ENCODE data around the gene CCNYL1.

The CCNYL1 gene

DNA sequence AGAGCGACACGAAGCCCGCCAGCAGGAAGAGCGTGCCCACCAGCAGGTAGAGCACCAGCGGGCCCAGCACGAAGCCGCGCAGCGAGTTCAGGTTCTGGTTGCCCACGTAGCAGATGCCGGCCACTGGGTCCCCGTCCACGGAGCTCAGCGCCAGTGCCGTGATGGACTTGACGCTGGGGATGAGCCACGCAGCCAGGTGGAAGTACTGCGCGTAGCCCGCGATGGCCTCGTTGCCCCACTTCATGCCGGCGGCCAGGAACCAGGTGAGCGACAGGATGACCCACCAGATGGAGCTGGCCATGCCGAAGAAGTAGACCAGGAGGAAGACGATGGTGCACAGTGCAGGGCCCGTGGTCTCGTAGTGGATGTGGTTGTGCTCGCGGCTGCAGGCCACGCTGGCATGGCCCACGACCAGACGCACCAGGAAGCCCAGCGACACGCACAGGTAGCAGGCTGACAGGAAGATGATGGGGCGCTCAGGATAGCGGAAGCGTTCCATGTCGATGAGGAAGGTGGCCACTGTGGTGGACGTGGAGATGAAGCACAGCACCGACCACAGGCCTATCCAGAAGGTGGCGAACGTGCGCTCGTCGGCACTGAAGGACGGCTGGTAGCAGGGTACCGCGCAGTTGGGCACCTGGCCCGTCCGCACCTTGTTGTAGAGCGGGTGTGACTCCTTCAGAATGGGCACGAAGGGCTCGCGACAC lies 56.2 kb downstream of the CCNYL1 start:
- no peak for DNase-seq

DNA sequence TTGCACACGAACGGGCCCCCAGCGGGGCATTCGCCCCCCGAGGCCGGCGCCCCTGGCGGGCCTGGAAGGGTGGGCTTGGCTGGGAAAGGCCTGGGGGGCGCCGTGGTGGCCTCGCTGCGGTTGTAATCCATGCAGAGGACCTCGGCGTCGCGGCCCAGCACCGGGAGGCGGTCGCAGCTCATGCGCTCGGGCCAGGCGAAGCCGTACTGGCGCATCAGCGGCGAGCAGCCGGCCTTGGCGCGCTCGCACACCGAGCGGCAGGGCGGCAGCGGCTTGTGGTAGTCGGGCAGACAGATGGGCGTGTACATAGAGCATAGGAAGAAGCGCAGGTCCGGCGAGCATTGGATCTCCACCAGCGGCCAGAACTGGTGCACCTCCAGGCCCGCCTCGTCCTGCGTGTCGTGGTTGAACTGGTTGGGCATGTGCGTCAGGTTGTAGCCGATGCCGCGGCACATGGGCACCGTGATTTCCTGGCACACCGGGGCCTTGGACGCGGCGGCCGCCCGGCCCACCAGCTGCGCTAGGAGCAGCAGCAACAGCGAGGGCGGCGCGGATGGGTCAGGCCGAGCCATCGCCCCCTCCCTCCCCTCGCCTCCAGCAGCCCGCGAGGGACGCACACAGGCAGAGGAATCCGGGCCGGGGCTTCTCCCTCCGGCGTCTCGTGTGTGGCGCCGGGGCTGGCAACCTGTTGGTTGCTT lies 56.9 kb downstream of the CCNYL1 start:
- no peak for DNase-seq

DNA sequence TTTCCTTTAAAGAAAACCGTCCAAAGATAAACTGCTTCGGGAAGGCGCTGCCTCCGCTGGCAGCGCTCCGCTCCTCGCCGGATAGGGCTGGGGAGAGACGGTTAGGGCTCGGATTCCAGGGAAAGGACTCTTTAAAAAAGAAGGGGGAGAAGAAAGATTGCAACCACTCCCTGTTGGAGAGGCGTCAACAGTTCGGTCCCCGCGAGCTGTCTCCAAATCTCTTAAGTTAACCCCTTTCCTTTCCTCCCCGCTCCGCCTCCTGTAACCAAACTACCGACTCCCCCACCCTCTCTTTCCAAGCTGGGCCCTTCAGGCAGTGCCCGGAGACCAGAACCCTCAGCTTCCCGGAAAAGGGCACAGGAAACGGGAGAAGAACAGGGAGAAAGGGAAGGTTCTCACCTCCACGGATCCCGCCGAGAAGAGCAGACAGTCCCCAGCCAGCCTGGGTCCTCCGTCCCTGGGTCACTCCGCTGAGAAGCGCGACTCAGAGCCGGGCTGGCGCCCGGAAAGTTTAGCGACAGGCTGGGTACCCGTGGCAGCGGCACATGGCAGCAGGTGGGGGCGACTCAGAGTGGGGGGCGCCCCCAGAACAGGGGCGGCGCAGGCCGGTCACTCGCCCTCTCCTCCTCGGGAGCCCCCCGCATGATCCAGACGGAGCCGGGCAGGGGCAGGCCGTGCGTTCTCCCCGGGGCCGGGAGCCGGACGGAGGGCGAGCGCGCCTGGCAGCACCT lies 57.6 kb downstream of the CCNYL1 start:
- no peak for DNase-seq

DNA sequence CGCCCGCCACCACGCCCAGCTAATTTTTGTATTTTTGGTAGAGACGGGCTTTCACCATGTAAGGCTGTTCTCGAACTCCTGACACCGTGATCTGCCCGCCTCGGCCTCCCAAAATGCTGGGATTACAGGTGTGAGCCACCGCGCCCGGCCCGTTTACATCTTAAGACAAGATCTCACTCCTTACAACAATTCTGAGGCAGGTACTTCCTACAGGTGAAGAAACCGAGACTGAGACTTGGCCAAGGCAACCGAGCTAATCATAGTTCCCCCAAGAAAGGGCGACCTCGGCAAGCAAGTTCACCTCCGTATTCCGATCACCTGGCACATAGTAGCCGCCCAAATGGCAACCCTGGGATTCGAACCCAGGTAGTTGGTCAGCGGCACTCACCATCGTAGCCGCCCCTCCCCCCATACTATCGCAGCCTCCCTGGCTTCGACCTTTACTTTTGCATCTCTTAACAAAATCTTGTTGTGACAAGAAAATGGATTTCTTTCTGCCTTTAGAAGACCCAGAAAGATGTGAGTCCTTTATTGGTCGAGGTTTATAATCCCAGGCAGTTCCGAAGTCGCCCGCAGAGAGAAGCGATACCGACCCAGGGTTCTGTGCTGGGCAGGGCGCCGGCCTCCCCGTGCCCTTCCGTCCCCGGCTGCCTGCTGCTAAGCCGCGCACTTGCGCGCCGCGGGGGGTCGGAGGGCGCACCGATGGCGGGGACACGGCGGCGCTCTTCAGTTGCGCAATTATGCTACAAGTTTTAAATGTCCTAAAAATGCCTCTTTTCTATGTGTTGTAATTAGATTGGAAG lies 59.4 kb downstream of the CCNYL1 start:
- DNase-seq: no peak

DNA sequence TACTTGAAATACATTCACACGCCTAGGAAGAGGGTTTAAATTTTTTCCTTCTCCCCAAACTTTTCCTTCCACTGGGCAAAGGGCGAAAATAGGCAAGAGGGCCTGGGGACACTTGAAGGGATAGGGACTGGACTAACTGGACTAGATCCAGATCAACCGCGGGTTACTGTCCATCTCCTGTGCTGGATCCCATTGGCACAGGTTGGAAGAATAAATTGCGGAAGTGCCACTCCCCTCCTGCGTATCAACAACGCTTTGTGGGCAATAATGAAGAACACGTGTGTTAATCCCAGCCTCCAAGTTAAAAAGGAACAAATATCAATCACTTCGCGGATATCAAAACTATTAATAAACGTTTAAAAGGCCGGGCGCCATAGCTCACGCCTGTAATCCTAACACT lies 60.0 kb downstream of the CCNYL1 start:
- DNase-seq: no peak

DNA sequence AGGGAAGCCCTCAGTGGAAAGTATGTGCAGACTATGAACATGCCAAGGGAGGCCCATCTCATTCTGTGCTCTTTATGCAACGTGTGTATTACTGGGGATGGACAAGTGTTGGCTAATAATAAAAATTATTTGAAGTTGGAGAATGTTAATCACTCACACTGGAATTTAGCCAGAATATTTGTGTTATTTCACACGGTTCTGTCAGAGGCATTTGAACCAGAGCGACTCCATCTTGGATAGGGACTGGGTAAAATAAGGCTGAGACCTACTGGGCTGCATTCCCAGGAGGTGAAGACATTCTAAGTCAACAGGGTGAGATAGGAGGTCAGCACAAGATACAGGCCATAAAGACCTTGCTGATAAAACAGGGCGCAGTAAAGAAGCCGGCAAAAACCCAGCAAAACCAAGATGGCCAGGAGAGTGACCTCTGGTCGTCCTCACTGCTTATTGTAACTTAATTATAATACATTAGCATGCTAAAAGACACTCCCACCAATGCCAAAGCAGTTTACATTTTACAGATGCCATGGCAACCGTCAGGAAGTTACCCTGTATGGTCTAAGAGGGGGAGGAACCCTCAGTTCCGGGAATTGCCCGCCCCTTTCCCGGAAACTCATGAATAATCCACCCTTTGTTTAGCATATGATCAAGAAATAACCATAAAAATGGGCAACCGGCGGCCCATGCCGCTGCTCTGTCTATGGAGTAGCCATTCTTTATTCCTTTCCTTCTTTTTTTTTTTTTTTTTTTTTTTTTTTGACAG lies 60.8 kb downstream of the CCNYL1 start:
- no peak for DNase-seq

DNA sequence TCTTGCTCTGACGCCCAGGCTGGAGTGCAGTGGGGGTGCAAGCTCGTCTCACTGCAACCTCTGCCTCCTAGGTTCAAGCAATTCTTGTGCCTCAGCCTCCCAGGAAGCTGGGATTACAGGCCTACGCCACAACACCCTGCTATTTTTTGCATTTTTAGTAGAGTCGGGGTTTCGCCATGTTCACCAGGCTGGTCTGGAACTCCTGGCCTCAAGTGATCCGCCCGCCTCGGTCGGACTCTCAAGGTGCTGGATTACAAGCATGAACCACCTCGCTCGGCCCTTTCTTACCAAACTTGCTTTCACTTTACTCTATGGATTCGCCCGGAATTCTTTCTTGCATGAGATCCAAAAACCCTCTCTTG lies 61.4 kb downstream of the CCNYL1 start:
- DNase-seq: no peak

DNA sequence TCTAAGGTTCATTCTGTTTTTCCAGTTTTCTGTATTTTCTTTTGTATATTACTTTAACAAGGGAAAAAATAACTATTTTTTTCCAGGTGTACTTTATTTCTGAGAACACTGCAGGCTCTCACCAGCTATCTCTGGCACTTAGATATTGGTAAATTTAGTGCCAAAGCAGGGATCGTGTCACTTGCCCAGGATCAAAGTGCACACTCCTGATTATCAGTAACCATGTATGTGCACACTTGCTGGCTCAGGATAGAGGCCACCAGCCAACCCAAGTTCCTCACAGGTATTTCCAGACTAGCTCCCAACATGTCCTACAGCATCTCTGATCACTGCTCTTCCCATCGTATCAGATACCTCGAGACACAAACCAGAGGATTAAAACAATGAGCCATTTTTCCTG lies 64.0 kb downstream of the CCNYL1 start:
- no peak for DNase-seq

DNA sequence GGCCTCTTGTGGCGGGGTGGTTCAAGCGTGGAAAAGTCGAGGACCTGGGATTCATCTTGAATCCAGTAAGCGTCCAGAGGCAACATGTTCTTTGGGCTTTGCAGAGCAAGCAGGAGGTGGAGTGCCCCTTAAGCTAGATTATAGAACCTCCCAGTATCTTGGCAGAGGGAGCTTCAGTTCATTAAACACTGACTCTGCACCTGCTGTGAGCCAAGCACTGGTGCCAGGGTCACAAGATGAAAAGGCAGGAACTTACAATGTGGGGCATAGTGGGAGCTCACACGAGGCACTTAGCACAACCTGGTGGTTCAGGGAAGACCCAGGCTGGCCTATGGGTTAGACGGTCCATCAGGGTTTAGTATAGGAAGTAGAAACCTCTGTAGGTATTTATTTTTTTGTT lies 65.7 kb downstream of the CCNYL1 start:
- DNase-seq: no peak

DNA sequence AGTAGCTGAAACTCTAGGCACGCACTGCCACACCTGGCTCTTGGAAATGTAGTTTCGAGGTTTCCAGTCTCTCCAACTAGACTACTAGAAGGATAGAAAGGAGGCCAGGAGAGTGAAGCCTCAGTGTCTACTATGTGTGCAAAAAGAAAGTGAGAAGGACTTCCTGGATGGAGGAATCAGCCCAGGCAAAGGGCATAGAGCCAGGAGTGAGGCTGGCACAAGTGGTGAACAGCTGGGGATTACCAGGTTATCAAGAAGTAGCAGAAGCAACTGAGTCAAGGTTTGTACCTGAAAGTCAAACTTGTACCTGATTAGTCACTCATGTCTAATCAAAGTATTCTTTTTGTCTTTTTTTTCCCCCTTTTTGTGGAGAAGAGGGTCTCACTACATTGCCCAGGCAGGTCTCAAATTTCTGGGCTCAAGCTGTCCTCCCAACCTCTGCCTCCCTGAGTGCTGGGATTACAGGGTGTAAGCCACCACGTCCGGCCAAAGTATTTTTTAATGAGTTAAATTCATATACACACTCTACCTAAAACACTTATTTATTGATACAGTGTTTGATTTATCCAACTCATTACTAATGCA lies 67.0 kb downstream of the CCNYL1 start:
- DNase-seq: no peak

DNA sequence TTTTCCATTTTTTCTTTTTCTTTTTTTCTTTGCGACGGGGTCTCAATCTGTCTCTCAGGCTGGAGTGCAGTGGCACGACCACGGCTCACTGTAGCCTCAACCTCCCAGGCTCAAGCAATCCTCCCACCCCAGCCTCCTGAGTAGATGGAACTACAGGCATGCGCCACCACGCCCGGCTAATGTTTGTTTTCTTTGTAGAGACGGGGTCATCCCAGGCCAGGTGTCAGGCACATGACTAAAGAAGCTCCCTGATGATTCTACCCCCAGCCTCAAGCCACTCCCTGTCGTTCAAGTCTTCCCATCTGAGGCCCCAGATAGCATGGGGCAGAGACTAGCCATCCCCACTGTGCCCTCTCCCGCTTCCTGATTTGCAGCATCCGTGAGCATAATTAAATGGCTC lies 68.1 kb downstream of the CCNYL1 start:
- no peak for DNase-seq

DNA sequence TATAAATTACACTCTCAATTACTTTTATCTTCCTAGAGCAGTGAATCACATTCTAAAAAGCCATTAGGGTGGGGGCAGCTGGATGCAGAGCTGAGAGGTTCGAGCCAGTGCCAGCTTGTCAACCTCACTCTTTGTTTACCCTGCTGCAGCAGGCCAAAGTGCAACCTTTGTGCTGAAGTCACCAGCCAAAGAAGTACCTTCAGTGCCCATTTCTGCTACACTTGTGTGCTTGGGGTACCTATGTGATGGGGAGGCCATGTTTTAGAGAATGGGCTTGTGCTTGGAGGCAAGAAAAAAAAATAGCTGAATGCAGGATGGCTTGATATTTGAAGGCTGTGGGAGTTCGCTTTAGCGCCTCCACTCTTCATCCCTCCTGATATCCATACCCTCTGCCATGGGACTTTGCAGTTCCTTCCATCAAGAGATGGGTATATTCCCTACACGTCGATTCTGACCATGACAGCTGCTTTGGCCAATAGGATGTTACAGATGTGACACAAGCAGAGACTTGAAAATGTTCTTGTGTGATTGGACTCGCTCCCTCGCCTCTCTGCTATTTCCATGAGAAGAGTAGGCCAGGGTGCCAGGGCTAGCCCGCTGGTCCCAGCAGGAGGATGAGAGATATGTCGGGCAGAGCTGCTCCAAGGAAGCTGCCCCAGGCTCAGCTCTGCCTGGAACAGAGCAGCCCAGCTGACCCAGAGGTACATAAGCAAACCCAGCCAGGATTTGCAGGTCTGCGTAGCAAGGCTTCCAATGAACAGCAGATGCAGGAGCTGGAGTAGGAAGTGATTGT lies 71.0 kb downstream of the CCNYL1 start:
- DNase-seq: no peak

DNA sequence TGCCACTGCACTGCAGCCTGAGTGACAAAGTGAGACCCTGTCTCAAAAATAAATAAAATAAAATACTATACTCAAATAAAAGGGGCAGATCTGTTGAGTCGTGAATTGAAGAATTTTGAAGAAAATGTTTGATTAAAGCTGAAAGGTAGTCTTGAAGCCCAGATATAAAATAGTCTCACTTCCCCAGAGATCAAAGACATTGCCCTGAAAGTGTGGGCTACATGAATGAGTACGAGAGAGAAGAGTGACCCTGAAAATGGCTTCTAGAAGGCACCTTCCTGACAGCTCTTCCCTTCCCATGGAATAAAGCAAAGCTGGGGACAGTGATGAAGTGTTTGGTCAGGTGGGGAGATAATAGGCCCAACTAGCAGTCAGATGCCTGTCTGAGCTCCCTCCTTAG lies 72.1 kb downstream of the CCNYL1 start:
- DNase-seq: no peak

DNA sequence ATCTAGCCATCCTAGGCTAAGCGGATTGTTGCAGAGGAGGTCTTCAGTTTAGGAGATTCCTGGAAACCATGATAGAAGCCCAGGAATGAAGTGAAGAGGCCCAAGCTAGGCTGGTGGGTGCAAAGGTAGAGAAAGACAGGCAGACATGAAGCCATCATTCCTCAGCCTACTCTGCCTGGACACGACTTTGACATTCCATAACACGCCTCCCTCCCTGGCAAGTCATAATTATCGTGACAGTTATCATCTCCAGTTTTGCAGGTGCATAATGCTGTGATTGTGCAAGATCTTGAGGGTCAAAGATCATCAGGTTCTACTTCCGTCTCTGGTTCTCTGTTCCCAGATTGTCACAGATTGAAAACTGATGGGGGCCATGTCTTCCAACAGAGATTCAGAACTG lies 73.5 kb downstream of the CCNYL1 start:
- no peak for DNase-seq

DNA sequence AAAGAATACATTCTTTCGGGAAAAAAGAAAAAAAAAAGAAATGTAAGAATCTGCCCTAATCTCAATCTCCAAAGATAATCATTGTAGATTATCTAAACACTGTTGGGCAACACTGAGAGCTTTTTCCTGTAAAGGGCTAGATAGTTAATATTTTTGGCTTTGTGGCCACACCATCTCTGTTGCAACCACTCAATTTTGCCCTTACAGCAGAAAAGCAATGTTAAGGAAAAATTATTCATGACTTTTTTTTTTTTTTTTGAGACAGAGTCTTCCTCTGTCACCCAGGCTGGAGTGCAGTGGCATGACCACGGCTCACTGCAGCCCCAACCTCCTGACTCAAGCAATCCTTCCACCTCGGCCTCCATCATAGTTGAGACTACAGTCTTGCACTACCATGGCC lies 75.6 kb downstream of the CCNYL1 start:
- no peak for DNase-seq

DNA sequence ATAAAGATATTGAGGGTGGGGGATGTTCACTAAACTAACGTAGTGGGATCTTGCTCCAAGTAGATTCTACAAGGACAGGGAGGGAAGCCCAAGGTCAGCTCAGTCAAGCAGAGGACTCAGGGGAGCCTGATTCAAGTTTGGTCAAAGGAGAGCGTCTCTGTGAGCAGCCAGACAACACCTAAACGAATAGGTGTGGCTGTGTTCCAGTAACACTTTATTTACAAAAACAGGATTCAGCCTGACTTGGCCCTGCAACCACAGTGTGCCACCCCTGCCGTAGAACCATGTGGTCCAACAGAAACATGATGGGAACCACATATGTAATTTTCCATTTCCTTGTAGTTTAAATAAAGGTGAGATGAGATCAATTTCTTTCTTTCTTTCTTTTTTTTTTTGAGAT lies 76.4 kb downstream of the CCNYL1 start:
- no peak for DNase-seq

DNA sequence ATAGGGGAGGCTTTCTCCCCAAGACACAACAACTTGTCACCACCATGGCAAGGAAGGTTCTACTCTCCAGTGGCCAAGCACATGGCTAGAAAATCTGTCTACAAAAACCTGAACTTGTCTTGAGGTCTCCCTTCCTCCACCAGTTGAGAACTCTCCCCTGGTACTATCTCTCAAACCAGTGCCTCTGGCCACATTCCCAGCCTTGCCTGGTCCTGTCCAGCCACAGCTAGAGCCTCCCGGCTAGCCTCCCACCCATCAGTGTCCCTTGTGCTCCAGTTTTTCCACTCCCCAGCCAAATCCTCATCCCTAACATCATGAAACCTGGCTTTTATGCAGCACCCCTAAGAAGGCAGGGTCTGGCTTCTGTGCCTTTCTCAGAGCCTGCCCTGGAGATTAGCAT lies 79.5 kb downstream of the CCNYL1 start:
- DNase-seq: no peak

DNA sequence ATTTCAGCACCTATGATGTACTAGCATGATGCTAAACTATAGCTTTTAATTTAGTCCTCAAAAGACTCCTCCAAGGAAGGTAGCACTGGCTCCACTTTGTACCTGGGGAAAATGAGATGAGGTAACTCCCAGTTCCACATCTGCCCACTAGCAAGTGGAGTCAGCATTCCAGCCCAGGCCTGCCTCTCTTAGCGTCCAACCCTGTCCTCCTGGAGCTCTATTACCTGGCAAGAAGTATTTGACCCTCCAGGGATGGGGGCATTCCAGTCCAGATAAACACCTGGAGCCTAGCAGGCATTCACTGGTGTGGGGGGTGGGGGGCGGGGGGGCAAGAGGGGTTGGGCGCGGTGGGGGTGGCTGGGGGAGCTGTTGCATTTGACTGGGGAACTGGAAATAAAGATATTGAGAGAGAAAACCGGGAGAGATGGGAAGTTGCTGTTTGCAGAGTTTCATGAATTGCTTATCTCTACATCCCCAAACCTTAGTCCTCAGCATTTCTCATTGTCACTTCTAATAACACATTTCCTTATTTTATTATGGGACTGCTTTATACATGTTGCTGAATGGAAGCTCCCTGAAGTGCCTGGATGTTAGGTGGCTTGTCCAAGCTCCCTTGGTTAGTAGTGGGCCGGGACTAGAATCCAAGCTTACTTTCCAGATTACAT lies 80.3 kb downstream of the CCNYL1 start:
- no peak for DNase-seq

DNA sequence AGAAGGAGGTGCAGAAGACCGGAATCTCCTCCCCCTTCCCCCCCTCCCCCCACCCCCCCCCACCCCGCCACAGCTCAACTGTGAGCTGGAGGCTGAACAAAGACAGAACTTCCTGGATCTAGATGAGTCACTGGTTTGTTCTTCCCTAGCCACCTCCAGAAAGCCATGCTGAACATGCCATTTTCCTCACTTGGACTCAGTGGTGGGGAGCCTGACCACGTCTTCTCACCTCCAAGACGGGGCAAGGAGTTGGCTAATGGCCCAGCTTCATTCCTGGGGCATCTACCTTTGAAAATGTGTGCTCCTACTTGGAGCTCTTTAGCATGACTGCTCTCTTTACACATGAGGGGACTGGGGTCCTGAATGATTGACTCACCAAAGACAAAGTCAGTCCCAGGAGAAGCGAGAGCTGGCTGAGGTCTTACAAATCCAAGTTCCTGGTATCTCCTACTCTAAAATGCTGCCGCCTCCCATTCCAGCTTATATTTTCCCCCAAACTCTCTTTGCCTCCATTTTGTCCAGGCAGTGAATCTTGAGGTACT lies 80.9 kb downstream of the CCNYL1 start:
- DNase-seq: no peak

DNA sequence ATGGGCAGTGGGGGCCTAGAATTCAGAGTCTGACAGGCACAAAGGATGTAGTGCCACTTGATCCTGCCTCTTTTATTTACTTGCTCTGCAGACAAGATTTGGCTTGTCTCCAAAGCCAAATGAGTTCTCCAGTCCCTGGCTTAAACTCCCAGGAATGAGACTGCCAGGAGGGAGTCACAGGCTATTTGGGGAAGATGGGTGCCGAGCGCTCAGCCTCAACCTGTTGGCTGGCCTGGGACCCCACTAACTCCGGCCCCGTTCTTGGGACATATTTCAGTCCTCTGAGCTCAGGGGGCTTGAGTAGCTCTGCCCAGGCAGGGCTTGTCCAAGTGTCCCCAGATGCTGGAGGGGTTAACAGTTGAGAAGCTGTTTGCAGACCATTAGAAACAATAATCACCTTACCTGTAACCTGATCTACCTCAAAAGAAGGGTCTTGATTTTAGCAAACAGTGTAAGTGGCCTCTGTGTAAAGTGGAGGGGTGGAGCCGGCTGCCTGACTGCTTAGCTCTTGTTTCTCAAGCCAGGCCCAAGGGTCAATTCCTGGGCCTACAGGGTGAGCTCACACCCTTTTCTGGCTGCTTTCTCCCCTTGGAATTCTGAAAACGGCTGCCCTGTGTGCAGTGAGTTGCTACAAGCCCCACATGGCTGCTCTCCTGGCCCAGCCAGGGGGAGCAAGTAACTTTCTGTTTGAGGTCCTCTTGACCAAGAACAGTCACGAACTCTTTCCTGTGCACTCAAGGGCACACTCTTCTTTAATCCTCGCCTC lies 85.3 kb downstream of the CCNYL1 start:
- no peak for DNase-seq
